ENCODE results near the gene ZBTB6. TPM values are rescaled to one million over a fixed set of nuclear protein-coding genes. Genes with fewer than 3 reads are reported as not detected.

Gene ZBTB6
- total and polyA plus RNA-seq, 2 of the 8 experiments (the other 6 are each of a cell fraction or from before 2014, with no cell fraction given) = 2.0 to 10.0 TPM

DNA sequence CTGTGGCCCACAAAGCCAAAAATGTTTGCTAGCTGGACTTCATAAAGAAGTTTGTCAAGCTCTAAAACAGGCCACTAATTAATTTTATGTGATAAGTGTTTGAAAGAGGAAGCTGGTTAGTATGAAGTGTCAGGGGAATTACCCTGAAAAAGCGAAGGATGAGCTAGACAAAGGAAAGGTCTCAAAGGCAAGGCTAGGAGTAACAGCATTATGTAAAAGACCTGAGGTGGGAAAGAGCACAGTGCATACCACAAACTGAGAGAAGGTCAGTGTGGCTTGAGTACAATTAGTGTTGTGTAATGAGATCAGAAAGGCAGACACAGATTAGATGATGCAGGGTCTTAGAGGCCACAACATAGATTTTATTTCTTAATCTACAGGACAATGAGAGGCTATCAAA, 37.6 kb downstream of the ZBTB6 start:
- peaks cover 0 to 3% of the 10 kb centered on the region in 2 experiments for H4K20me1 ChIP-seq (replicated peaks in 1 of 2; ENCODE audit: control insufficient read depth in 1 of 2, insufficient read depth in 2 of 2, low read length in 2 of 2)
- no peak overlapping the region for H3K4me3 ChIP-seq (ENCODE audit: extremely low read depth in 1 of 4, insufficient read depth in 2 of 4, low read depth in 3 of 4, low read length in 4 of 4)
- no peak overlapping the region for H2BK5ac ChIP-seq (ENCODE audit: low read depth, low read length)
- H2BK15ac ChIP-seq (ENCODE audit: low read length) = no peak overlapping the region
- POLR2A ChIA-PET (ENCODE audit: partially characterized antibody) = interaction anchor here (1.0 to 3.2 kb wide), 3 partner anchors 12 to 37 kb away, joined by 3 to 9 read pairs (median 6); no protein-coding TSS in a partner anchor
- no peak overlapping the region for H4K5ac ChIP-seq (ENCODE audit: insufficient read length, low read depth, low read length)
- H3K27ac ChIP-seq (ENCODE audit: low read depth, low read length) = no peak overlapping the region
- FAIRE-seq (no peak), DNase-seq (ENCODE audit: low read depth in 1 of 2, low spot score in 2 of 2) (no peak)
- H3K36me3 ChIP-seq (ENCODE audit: control insufficient read depth in 2 of 4, insufficient read depth in 4 of 4, low read length in 3 of 4) = peaks cover 19 to 82% (median 59%) of the 10 kb centered on the region in 4 experiments
- H3K27me3 ChIP-seq (replicated peaks in 1 of 4; ENCODE audit: control insufficient read depth in 3 of 4, extremely low read depth in 1 of 4, insufficient read depth in 3 of 4, low read length in 3 of 4) = no peaks in the 10 kb centered on the region
- H2BK20ac ChIP-seq (ENCODE audit: low read length) = no peak overlapping the region
- H3K79me2 ChIP-seq (ENCODE audit: control insufficient read depth in 1 of 2, insufficient read depth in 2 of 2, low read length in 2 of 2) = no peaks in the 10 kb centered on the region
- H2AFZ ChIP-seq (ENCODE audit: low read length) = no peak overlapping the region
- no peak overlapping the region for H4K8ac ChIP-seq (ENCODE audit: extremely low read depth, insufficient read depth, low read length)
- no peak overlapping the region for H2BK120ac ChIP-seq (replicated peaks; ENCODE audit: low read depth, low read length)
- 91% methylated on average over 1 of the region's 1 CpG; no CpG with 5 or more reads in 1 of the 2 experiments for WGBS, 2 experiments (ENCODE audit: extremely low coverage in 1 of 2, insufficient coverage in 1 of 2, insufficient read length in 1 of 2, insufficient replicate concordance in 2 of 2, low coverage in 1 of 2, low lambda C conversion rate in 2 of 2, missing lambda C conversion rate in 1 of 2)
- no peaks in the 10 kb centered on the region for H3K9me3 ChIP-seq (ENCODE audit: insufficient read depth in 2 of 2, low read depth in 1 of 2, low read length in 1 of 2)
- H3K56ac ChIP-seq (replicated peaks; ENCODE audit: insufficient read length, low read depth, low read length) = no peak overlapping the region
- H2AK5ac ChIP-seq (ENCODE audit: low read depth, low read length) = no peak overlapping the region
- no peak overlapping the region for H3K23ac ChIP-seq (ENCODE audit: insufficient read length)
- H3K9ac ChIP-seq (replicated peaks in 1 of 4; ENCODE audit: extremely low read depth in 1 of 4, low read depth in 3 of 4, low read length in 3 of 4) = no peak overlapping the region
- no peak overlapping the region for H4K91ac ChIP-seq (replicated peaks; ENCODE audit: insufficient read length, low read length)
- CTCF ChIA-PET (ENCODE audit: partially characterized antibody) = interaction anchor here (1.2 to 1.5 kb wide), 2 partner anchors 12 to 38 kb away, joined by 3 to 4 read pairs; partner anchors contain the start of gene ZBTB6
- H3K79me1 ChIP-seq (ENCODE audit: low read depth, low read length) = no peaks in the 10 kb centered on the region
- no peak overlapping the region for H3K18ac ChIP-seq (ENCODE audit: extremely low read depth, low read length)
- no peak overlapping the region for H3K14ac ChIP-seq (ENCODE audit: insufficient read length)
- no peaks in the 10 kb centered on the region for H3K23me2 ChIP-seq (ENCODE audit: low read depth, low read length)
- H2BK12ac ChIP-seq (ENCODE audit: low read depth, low read length) = no peak overlapping the region
- no peak overlapping the region for H3K4ac ChIP-seq (replicated peaks; ENCODE audit: insufficient read length, low read depth, low read length)
- no peaks in the 10 kb centered on the region for H3K4me1 ChIP-seq (replicated peaks in 1 of 4; ENCODE audit: control insufficient read depth in 3 of 4, insufficient read depth in 4 of 4, low read length in 3 of 4)
- no peak overlapping the region for H3K4me2 ChIP-seq (ENCODE audit: insufficient read depth in 1 of 2, low read depth in 2 of 2, low read length in 2 of 2)
- TF ChIP-seq JUND (IDR thresholded peaks at IDR 0.05; ENCODE audit: low read length) (no peak), MAFK (IDR thresholded peaks at IDR 0.05; ENCODE audit: low read depth, low read length) (no peak), RBBP5 (IDR thresholded peaks at IDR 0.05; ENCODE audit: borderline replicate concordance, low read depth, low read length) (no peak), BRCA1 (IDR thresholded peaks at IDR 0.05; ENCODE audit: low read depth, low read length) (no peak), TAF7 (optimal IDR thresholded peaks at IDR 0.05; ENCODE audit: borderline replicate concordance, low read depth, low read length) (no peak), SRF (IDR thresholded peaks at IDR 0.05; ENCODE audit: low read depth, low read length) (no peak), TCF12 (IDR thresholded peaks at IDR 0.05; ENCODE audit: low read depth, low read length) (no peak), RNF2 (IDR thresholded peaks at IDR 0.05; ENCODE audit: borderline replicate concordance, low read depth, low read length, missing control alignments, poor library complexity, severe bottlenecking) (no peak), YY1 (IDR thresholded peaks at IDR 0.05; ENCODE audit: low read depth, low read length) (no peak), JUN (IDR thresholded peaks at IDR 0.05; ENCODE audit: low read depth, low read length) (no peak), TBP (IDR thresholded peaks at IDR 0.05; ENCODE audit: low read depth, low read length) (no peak), POLR2AphosphoS5 (IDR thresholded peaks at IDR 0.05; ENCODE audit: low read depth, low read length) (no peak), KDM1A (IDR thresholded peaks at IDR 0.05; ENCODE audit: borderline replicate concordance, low read length) (no peak), HDAC6 (IDR thresholded peaks at IDR 0.05; ENCODE audit: low read depth, low read length) (no peak)
- TF ChIP-seq, protein P1, sequence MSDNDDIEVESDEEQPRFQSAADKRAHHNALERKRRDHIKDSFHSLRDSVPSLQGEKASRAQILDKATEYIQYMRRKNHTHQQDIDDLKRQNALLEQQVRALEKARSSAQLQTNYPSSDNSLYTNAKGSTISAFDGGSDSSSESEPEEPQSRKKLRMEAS (IDR thresholded peaks at IDR 0.05) = no peak

Measured in H1 (cell line).